Neural cell (in vitro differentiated cells): ENCODE measurements around the gene CHST8. TPM values are rescaled to one million over a fixed set of nuclear protein-coding genes. Genes with fewer than 3 reads are reported as not detected.

Experiments
- H2AFZ ChIP-seq: fragments of 200-600, 300-800 bp; sonication (generic), shearing (Covaris generic); 2 replicates; pipeline ENCODE4 v1.6.0; 2014; ENCODE audit warnings: low read depth, mild to moderate bottlenecking, antibody characterized with exemption, low read length, moderate library complexity
- H3F3A ChIP-seq: fragments of 200-600 bp; shearing (Covaris generic); 2 replicates; pipeline ENCODE4 v1.6.1; 2016; ENCODE audit warnings: mild to moderate bottlenecking, moderate library complexity, mixed read lengths, antibody characterized with exemption, low read length; ENCODE audit not compliant: insufficient read depth, poor library complexity, severe bottlenecking
- H3K27ac ChIP-seq: fragments of 200-600, 300-800 bp; sonication (generic), shearing (Covaris generic); 2 replicates; pipeline ENCODE4 v1.5.1; 2014; ENCODE audit warnings: mild to moderate bottlenecking, low read length, moderate library complexity
- H3K27me3 ChIP-seq: fragments of 300-800, 200-600 bp; sonication (generic), shearing (Covaris generic); 2 replicates; pipeline ENCODE4 v1.6.0; 2014; ENCODE audit warnings: mild to moderate bottlenecking, low read depth, low read length, moderate library complexity; ENCODE audit not compliant: insufficient read depth
- H3K36me3 ChIP-seq: fragments of 300-800, 200-600 bp; sonication (generic), shearing (Covaris generic); 2 replicates; pipeline ENCODE4 v1.5.1; 2014; ENCODE audit warnings: mild to moderate bottlenecking, antibody characterized with exemption, low read length, moderate library complexity; ENCODE audit not compliant: insufficient read depth
- H3K4me2 ChIP-seq: fragments of 300-800, 200-600 bp; sonication (generic), shearing (Covaris generic); 2 replicates; pipeline ENCODE4 v1.6.0; 2014; ENCODE audit warnings: mild to moderate bottlenecking, low read length
- H3K4me3 ChIP-seq: fragments of 300-800, 200-600 bp; sonication (generic), shearing (Covaris generic); 2 replicates; pipeline ENCODE4 v1.5.1; 2014; ENCODE audit warnings: mild to moderate bottlenecking, low read length, moderate library complexity
- H3K79me2 ChIP-seq: fragments of 200-600 bp; shearing (Covaris generic); replicated peaks from 2 replicates; pipeline ENCODE4 v1.6.0; 2014; ENCODE audit warnings: mild to moderate bottlenecking, low read length, moderate library complexity; ENCODE audit not compliant: insufficient read depth
- H3K9ac ChIP-seq: fragments of 300-800, 200-600 bp; sonication (generic), shearing (Covaris generic); 2 replicates; pipeline ENCODE4 v1.6.1; 2016; ENCODE audit warnings: mild to moderate bottlenecking, low read length, mixed read lengths
- H3K9me2 ChIP-seq: fragments of 200-600 bp; shearing (Covaris generic); 2 replicates; pipeline ENCODE4 v1.6.1; 2016; ENCODE audit warnings: mild to moderate bottlenecking, low read length, mixed read lengths; ENCODE audit not compliant: insufficient read depth
- H3K9me3 ChIP-seq: fragments of 200-600, 300-800 bp; sonication (generic), shearing (Covaris generic); 2 replicates; pipeline ENCODE4 v1.6.1; 2016; ENCODE audit warnings: mild to moderate bottlenecking, mixed run types, low read length, moderate library complexity, mixed read lengths
- H4K20me1 ChIP-seq: fragments of 200-600 bp; shearing (Covaris generic); 2 replicates; pipeline ENCODE4 v1.6.1; 2016; ENCODE audit warnings: mild to moderate bottlenecking, mixed run types; ENCODE audit not compliant: insufficient read depth
- EP300 ChIP-seq: fragments of 450-650 bp; conservative IDR thresholded peaks from 2 replicates; pipeline ENCODE4 v1.6.1; 2014; ENCODE audit warnings: antibody characterized with exemption, mild to moderate bottlenecking, moderate library complexity; ENCODE audit not compliant: poor library complexity, severe bottlenecking
- EZH2 ChIP-seq: fragments of 200-600, 300-800 bp; shearing (Covaris generic), sonication (generic); IDR thresholded peaks from 2 replicates; pipeline ENCODE4 v1.6.1; 2014; ENCODE audit warnings: antibody characterized with exemption, low read length, borderline replicate concordance, mild to moderate bottlenecking; ENCODE audit not compliant: insufficient read depth, poor library complexity, severe bottlenecking
- MXI1 ChIP-seq: fragments of 450-650 bp; conservative IDR thresholded peaks from 2 replicates; pipeline ENCODE4 v1.6.1; 2014; ENCODE audit warnings: antibody characterized with exemption, mild to moderate bottlenecking; ENCODE audit not compliant: poor library complexity, severe bottlenecking
- POLR2AphosphoS5 ChIP-seq: IDR thresholded peaks from 2 replicates; pipeline ENCODE4 v1.6.1; 2012
- RAD21 ChIP-seq: fragments of 450-650 bp; conservative IDR thresholded peaks from 2 replicates; pipeline ENCODE4 v1.6.1; 2014; ENCODE audit warnings: antibody characterized with exemption, mild to moderate bottlenecking, moderate library complexity
- REST ChIP-seq: IDR thresholded peaks from 2 replicates; pipeline ENCODE4 v1.6.1; 2012; ENCODE audit warnings: borderline replicate concordance
- SMC3 ChIP-seq: fragments of 450-650 bp; conservative IDR thresholded peaks from 2 replicates; pipeline ENCODE4 v1.6.1; 2014; ENCODE audit warnings: antibody characterized with exemption, mild to moderate bottlenecking, moderate library complexity; ENCODE audit not compliant: poor library complexity
- TAF1 ChIP-seq: IDR thresholded peaks from 2 replicates; pipeline ENCODE4 v1.6.1; 2012; ENCODE audit warnings: low read depth
- polyA plus RNA-seq: library from polyadenylated mRNA; depleted of rRNA; stranded (reverse); fragments of >200 nt; gene quantifications from 2 replicates; pipeline ENCODE4 v1.2.3, GENCODE V29; 2014
- TF ChIP-seq, protein P1 (sequence below): fragments of 450-650 bp; IDR thresholded peaks from 2 replicates; pipeline ENCODE4 v1.5.1; 2014; ENCODE audit warnings: antibody characterized with exemption, mild to moderate bottlenecking, moderate library complexity; ENCODE audit not compliant: poor library complexity, severe bottlenecking

CHST8 gene
- polyA plus RNA-seq, 1 donor from 2014 or later = 7.1 TPM

GRCh38 chr19:33759356-33759755 is 137.6 kb downstream of the CHST8 start:
- Histone ChIP-seq H3K4me3 (no peak overlapping the region), H3K9me2 (no peaks in the 10 kb centered on the region), H3K9ac (no peak overlapping the region), H3K27ac (no peak overlapping the region), H4K20me1 (no peaks in the 10 kb centered on the region), H3F3A (no peaks in the 10 kb centered on the region), H3K27me3 (no peaks in the 10 kb centered on the region), H2AFZ (no peak overlapping the region), H3K36me3 (no peaks in the 10 kb centered on the region), H3K4me2 (no peak overlapping the region), H3K79me2 (no peaks in the 10 kb centered on the region), H3K9me3 (no peaks in the 10 kb centered on the region)
- TF ChIP-seq, protein P1, sequence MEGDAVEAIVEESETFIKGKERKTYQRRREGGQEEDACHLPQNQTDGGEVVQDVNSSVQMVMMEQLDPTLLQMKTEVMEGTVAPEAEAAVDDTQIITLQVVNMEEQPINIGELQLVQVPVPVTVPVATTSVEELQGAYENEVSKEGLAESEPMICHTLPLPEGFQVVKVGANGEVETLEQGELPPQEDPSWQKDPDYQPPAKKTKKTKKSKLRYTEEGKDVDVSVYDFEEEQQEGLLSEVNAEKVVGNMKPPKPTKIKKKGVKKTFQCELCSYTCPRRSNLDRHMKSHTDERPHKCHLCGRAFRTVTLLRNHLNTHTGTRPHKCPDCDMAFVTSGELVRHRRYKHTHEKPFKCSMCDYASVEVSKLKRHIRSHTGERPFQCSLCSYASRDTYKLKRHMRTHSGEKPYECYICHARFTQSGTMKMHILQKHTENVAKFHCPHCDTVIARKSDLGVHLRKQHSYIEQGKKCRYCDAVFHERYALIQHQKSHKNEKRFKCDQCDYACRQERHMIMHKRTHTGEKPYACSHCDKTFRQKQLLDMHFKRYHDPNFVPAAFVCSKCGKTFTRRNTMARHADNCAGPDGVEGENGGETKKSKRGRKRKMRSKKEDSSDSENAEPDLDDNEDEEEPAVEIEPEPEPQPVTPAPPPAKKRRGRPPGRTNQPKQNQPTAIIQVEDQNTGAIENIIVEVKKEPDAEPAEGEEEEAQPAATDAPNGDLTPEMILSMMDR = no peak
- TF ChIP-seq SMC3 (no peak), TAF1 (no peak), POLR2AphosphoS5 (no peak), EZH2 (no peak), RAD21 (no peak), EP300 (no peak), MXI1 (no peak), REST (no peak)

DNA sequence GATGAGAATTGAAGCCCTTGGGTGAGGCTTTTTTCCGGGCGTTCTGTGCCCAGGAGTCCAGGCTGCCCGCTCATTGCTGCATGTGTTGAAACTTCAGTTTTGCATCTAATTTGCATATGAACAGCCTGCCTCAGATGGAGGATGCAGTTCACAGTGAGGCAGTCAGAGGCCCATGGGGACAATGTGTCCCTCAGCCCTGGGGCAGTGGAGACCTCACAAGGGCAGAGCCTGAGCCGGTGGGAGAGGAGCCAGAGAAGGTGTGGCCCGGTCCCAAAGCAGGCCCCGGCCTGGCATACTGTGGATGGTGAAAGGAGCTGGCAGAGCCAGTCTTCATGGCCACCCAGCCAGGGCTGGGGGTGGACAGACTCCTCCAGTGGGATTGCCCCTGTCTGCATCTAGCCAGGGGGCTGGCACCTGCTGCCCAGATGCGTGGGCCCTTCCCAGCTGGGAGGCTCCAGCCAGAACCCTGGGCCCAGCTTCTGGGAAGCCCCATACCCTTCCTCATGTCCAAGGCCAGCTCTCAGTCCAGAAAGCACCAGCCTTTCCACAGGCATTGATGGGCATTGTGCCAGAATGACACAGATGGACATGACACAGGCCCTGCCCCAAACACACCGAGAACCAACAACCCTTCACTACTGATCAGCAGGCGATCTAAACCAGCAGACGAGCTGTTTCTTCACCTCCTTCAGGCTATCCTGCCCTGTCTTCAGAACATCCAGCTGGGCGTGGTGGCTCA is 142.0 kb downstream of the CHST8 start:
- Histone ChIP-seq H3K4me2 (no peak overlapping the region), H3F3A (no peaks in the 10 kb centered on the region), H3K27ac (no peak overlapping the region), H3K9ac (no peak overlapping the region), H4K20me1 (no peaks in the 10 kb centered on the region), H3K36me3 (no peaks in the 10 kb centered on the region), H2AFZ (no peak overlapping the region), H3K9me2 (no peaks in the 10 kb centered on the region), H3K4me3 (no peak overlapping the region), H3K27me3 (no peaks in the 10 kb centered on the region), H3K79me2 (no peaks in the 10 kb centered on the region), H3K9me3 (no peaks in the 10 kb centered on the region)
- TF ChIP-seq REST (no peak), MXI1 (no peak), EZH2 (no peak), TAF1 (no peak), RAD21 (no peak), EP300 (no peak), POLR2AphosphoS5 (no peak), SMC3 (no peak)
- TF ChIP-seq, protein P1 = no peak
